ENCODE results near the gene FADD. TPM values are rescaled to one million over a fixed set of nuclear protein-coding genes. Genes with fewer than 3 reads are reported as not detected.

Gene FADD, protein sequence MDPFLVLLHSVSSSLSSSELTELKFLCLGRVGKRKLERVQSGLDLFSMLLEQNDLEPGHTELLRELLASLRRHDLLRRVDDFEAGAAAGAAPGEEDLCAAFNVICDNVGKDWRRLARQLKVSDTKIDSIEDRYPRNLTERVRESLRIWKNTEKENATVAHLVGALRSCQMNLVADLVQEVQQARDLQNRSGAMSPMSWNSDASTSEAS
- total RNA-seq (2022; extraction: Qiagen RNA extraction): 56.7 to 71.4 TPM (median 69.3 TPM) in 5 replicates

GRCh38 chr11:70202920-70203750 lies at the start of gene FADD:
Gene FADD, plus strand, starts transcription at chr11:70203296. Its CDS starts 164 bp downstream, at chr11:70203460.

Other genes with a start within 250 kb of the FADD start
- 2.6 to 3.7 TPM (median 3.0 TPM) in 5 replicates for gene ANO1, start 125.0 kb upstream of the FADD start, total RNA-seq (2022; extraction: Qiagen RNA extraction)
- 26.2 to 30.6 TPM (median 27.9 TPM) in 5 replicates for gene PPFIA1, start 67.4 kb downstream of the FADD start, total RNA-seq (2022; extraction: Qiagen RNA extraction)
- gene CTTN, start 195.2 kb downstream of the FADD start, total RNA-seq (2022; extraction: Qiagen RNA extraction): 200 to 225 TPM (median 208 TPM) in 5 replicates